Brain pericyte (primary cell): ENCODE results near the gene ROR2.

ENCODE experiments used
- DNase-seq: peaks from one replicate; pipeline ENCODE4 v3.0.0-alpha.2; 2012; ENCODE audit warnings: low read depth, low spot score

Gene ROR2

DNA sequence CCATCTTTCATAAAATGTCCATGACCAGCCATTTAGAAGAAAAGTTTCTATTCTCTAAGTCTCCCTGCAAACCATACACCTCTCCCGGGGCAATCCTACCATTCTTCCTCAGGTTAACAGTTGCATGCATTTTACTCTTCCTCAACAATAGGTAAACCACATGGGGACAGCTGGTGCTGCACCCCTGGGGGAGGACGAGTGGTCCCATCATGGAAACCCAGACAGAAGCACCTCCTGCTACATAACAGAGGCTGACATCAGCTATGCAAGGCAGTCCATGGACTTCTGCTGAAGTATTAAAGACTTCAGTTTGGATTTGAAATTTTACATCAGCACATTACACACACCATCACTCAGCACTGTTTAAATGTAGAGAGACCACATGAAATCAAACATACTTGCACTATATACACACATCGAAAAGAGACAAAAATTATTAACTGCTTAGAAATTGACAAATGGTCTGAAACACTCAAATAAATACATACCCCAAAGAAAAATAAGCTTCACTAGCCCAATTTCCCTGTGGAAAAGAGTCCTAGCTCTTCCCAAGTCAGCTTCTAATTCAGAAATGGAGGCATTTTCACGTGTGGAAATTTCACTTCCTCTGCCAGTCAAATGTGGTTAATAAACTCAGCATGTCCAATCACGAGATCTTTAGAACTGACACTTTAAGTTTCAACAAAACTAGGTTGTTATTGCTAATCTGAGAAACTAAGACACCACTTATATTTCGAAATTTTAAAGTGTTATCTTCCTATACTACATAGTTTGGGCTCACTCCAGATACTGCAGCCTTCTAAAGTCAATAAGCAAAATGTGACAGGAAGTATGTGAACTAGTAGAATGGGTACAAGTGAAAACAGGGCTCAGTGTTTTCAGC lies 173.4 kb downstream of the ROR2 start:
- no peak for DNase-seq

DNA sequence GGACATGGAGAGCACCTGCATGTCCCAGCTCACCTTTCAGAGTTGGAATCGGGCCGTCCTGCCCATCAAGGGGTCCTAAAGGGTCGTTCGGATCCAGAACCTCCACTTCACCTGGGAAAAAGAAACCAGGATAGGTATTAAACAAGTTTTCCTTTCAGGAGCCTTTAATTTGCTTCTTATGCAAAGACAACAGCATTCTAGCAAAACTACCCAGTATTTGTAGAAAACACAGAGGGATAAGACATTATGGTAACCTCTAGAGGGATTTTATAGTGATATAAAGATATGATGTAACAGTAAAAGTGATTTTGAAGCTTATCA lies 174.4 kb downstream of the ROR2 start:
- no peak for DNase-seq

DNA sequence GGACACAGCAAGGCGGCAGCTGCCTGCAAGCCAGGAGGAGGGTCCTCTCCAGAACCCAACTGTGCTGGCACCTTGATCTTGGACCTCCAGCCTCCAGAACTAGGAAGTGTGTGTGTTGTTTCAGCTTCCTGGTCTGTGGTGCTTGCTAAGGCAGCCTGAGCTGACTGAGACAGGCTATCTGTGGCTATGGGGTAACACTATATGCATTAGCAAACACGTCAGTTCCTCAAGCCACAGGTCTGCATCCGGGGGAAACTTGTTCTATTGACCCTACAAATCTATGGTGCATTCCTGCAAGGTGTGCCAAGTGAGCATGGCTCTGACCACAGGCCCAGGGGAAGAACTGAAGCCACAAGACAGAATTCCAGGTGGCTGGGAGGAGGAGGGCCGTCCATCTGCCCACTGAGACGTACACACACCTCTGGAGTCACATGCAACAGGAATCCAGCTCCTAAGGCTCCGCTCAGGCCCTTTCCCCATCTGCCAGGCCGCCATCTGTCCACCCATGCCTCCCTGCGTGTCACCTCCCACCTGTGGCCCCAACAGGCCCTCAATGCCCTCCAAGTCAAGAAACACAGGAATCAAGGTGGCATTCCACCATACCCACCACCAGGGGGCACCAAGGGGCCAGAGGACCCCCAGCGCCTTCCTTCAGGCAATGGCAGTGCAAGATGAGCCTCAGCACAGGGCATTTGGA lies 174.9 kb downstream of the ROR2 start:
- DNase-seq: peak; percentile 6

DNA sequence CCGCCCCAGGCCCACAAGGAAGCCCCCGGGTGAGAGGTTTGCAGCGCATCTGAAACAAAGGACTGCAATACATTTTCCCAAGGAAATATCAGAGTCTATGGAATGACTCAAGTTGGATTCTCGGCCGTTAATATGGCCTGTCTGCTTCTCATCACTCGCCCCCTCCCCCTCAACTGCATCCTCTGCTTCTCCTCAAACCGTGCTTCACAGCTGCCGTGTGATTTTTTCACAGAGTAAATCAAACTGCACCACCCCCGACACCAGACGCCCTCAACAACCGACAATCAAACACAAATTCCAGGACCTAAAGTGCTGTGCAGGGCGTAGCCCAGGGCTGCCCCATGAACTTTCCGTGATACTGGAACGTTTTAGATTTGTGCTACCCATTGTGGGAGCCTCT lies 176.9 kb downstream of the ROR2 start:
- no peak for DNase-seq

DNA sequence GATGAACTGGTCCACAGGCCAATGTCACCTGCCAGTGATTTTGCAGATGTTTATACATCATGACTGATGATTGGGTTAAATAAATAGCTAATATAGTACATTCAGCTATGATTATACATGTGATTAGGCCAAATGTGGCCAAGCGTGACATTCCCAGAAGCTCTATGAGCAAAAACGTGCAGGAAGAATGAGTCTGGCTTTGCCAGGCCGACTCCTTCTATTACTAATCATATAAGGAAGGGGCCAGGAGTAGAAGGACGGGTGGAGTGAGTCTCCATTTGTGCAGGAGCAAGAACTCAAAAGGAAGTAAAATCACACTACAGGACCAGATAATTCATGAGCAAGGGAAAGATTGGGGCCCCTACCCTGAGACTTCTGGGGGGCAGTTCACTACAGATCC lies 178.2 kb downstream of the ROR2 start:
- DNase-seq: no peak

GRCh38 chr9:91771027-91771426 lies 179.0 kb downstream of the ROR2 start:
- peak; percentile 11 for DNase-seq

GRCh38 chr9:91770229-91770628 lies 179.8 kb downstream of the ROR2 start:
- no peak for DNase-seq

DNA sequence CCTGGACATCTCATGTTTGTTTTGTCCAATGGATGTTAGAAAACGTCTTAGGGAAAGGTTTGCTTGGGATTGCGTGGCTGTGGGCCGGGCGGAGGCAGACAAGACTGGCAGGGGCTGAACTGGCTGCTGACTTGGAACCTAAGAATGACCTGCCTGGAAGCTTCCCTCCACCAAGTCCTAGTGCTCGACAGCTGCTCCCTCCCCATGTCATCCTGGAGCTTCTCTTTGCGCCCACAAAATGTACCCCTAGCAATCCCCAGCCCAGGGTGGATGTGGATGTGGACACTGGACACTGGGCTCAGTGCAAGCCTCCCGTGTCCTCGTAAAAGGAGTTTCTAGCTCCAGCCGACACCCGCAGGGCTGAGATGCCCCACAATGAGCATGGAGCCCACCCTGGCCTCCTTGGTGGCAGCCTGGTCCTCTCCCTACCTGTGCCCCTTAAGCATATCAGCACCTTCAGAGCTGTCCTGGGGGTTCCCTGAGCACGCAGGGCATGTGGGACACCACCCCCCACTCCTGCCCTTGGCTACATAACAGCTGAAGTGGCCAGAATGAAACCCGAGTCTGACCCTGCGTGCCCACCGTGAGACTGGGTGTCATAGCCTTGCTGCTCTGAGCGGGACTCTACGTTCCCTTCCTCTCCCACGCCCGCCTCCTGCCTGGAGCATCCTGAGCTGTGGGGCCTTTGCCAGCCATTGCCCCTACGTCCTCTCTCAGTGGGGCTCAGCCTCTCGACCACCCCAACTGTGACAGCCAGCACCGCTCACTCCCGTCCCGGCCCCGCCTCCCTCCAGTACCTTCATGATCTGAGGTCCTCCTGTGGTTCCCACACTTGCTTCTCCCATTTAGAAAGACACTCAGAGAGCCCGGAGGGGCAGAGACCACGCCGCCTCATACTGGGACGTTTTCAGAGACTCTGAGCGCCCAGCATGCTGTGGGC lies 180.8 kb downstream of the ROR2 start:
- no peak for DNase-seq

GRCh38 chr9:91768507-91768906 lies 181.5 kb downstream of the ROR2 start:
- DNase-seq: no peak

DNA sequence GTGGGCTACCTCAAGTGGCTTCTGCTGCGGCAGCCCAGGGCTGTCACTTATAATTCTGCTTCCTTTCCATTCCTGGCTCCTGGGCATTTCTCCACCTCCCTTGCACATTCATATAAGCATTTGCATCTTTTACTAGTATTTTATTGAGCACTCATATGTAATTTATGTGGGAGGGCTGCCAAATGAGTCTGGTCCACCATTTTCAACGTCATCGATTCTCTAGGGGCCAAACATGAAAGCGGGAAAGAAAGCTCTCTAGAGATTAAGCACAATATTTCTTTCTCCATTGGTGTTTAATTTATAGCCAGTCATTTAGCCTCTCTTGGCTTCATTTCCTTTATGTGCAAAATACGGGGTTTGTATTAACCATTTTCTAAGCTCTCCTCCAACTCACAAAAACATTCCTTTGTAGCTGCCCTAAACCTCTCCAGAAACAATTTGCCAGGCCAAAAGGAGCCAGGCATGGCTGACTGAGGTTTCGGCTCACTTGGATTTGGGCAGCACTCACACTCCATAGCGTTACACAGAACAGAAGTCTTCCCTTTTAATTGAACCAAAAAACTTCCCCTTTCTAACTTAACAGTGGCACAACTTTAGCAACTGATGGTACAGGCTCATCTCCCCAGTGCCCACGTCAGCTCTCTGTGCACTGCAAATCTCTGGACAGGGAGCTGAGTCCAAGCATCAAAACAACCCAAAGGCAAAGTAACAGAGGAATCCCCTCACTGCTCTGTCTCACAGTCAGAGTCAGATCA lies 183.5 kb downstream of the ROR2 start:
- DNase-seq: no peak

- DNase-seq: no peak
These were observed 184.7 kb downstream of the ROR2 start for GRCh38 chr9:91765296-91765695.

DNA sequence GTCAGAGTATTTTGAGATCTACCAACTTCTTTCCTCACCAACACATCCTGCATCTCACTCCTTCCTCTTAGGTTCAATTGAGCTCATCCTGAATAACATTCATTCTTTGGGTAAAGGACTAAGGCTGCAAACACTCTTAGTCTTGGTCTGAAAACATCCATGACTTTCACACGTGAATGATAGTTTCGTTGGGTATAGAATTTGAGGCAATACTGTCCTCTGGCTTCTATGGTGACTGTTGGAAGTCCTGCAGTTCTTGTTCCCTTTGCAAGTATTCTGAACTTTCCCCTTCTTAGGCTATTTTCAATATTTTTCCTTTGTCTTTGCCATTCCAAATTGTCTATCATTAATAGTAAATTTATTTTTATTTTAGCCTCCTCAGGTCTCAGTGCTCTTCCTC lies 185.4 kb downstream of the ROR2 start:
- no peak for DNase-seq

DNA sequence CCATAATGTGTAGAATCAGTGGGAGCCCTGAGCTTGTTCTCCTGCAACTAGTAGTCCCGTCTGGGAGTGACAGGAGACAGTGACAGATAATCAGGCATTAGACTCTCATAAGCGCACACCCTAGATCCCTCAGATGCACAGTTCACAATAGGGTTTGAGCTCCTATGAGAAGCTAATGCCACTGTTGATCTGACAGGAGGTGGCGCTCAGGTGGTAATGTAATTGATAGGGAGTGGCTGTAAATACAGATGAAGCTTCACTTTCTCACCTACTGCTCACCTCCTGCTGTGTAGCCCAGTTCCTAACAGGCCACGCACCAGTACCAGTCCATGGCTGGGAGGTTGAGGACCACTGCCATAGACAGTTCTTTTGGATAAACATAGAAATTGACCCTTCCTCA lies 188.7 kb downstream of the ROR2 start:
- DNase-seq: no peak

DNA sequence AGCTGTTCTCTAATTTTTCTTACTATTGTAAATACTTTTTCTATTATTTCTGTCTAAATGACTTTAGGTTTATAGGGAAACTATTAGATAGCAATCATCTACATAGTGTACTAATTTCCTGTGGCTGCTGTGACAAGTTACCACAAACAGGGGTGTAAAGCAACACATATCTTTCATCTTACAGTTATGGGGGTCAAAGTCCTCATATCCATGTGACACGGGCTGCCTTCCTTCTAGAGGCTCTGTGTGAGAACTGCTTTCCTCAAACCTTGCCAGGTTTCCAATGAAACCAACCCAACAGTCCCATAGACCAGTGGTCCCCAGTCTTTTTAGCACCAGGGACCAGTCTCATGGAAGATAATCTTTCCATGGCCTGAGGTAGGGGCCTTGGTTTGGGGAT lies 189.1 kb downstream of the ROR2 start:
- DNase-seq: no peak

DNA sequence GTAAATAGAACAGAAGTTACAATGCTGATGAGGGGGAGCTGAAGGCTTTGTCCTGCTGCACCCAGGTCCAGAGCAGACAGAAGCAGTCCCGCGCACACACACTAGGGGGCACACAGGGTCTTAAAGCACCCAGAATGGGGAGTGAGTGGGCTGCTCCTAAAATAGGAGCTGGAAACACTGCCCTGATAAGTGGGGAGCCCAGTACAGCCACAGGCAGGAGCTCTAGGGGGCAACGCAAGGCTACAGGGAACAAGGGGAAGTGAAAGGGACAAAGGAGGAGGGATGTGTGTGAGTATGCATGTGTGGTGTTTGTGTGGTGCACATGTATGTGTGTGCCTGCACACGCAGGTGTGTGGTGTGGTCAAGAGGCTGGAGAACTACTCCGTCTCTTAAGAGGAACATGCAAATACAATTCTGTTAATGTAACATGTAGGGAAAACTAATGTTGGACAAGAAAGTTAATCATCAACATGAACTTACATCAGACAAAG lies 191.5 kb downstream of the ROR2 start:
- no peak for DNase-seq

DNA sequence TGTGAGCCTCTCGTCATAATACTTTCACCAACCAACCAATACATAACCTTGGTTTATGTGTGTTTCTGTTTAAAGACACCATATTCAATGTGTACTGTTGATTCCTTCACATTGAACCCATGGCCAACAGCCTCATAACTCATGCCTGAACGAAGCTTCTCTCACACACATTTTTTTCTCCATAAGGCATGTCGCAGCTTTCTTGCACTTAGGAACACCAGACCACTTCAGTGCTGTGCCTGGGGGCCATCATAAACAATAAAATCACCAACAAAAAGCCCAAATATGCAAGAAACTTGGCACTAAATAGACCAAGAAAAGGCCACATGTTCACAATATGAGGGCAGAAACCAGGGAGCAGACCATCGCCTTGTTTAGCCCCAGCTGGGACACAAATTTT lies 192.2 kb downstream of the ROR2 start:
- no peak for DNase-seq

GRCh38 chr9:91756510-91756780 lies 193.6 kb downstream of the ROR2 start:
- no peak for DNase-seq

DNA sequence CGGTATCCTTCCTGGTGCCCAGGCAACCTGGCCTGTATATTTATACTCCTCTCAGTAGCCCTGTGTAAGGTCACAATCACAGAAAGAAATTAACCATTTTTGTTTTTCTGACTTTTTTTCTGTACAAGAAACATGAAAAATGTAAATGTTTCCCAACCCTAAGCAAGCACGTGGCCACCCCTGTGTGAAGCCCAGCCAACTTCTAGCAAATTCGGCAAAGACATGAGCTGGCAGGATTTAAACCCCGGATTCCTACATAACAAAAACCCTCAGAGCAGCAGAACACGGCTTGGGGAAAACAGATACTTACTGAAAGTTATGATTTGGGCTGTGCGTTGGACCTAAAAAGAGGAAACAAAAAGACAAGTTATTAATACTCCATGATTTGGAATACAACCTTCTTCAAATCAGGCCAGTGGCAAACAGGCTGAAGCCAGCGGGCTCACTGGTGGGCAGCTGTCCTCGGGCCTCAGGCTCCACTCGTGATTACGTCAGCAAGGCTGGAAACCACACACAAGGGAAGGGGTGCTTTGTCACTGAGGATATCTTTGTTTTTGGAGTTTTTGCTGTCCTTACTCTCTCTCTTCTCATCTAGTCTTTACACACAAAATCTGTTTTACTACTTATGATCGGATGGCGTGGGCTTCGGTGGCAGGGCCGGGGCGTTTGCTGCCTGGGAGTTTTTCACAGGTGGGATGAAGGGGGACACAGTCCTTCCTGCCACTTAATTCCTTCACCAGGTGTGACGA lies 194.1 kb downstream of the ROR2 start:
- no peak for DNase-seq

- no peak for DNase-seq
These were observed 196.3 kb downstream of the ROR2 start for GRCh38 chr9:91753711-91754110.

GRCh38 chr9:91751922-91752321 lies 198.1 kb downstream of the ROR2 start:
- no peak for DNase-seq

DNA sequence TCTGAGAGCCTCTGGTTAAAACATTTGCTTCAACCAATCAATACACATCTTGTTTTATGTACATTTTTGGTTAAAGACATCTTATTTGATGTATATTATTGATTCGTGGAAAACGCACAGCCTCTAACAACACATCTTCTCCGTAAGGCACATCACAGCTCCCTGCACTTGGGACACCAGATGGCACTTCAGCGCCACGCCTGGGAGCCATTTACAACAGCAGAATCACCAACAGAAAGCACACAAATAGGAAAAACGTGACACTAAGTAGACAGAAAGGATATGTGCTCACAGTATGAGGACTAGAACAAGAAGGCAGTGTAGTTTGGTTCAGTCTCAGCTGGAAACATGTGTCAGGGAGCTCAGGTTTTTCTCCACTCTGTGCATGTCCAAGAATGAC lies 199.7 kb downstream of the ROR2 start:
- no peak for DNase-seq
